ENCODE measurements around the gene TIPARP.

TIPARP gene

GRCh38 chr3:156674046-156674910 lies at the start of gene TIPARP:
TSS of gene TIPARP (plus strand) at chr3:156674590. CDS start at chr3:156677698, 3,108 bp downstream.
- in situ Hi-C loops (cut with HindIII; ENCODE audit: low pct_ligation_motif_present, low sequenced_read_pairs), result no loop called here
- H3K27ac ChIP-seq, result peak within 1 kb of the TSS; percentile 91
- no peaks in the 10 kb centered on the region for H3K27me3 ChIP-seq (replicated peaks)
- DNase-seq, result peak; percentile 97
- H3K36me3 ChIP-seq (replicated peaks), result peaks cover 16% of the 10 kb centered on the region
- TF ChIP-seq CTCF (IDR thresholded peaks at IDR 0.05; ENCODE audit: low read depth, low read length, missing control alignments), result peak; percentile 59
- peak within 1 kb of the TSS; percentile 86 for H3K4me3 ChIP-seq (ENCODE audit: low read depth, low read length)

GRCh38 chr3:156626104-156626503 lies 48.3 kb upstream of the TIPARP start:
- in situ Hi-C loops (cut with HindIII; ENCODE audit: low pct_ligation_motif_present, low sequenced_read_pairs), result no loop called here

GRCh38 chr3:156627946-156628569 lies 46.3 kb upstream of the TIPARP start:
- no peaks in the 10 kb centered on the region for H3K36me3 ChIP-seq (replicated peaks)
- TF ChIP-seq CTCF (IDR thresholded peaks at IDR 0.05; ENCODE audit: low read depth, low read length, missing control alignments), result no peak
- in situ Hi-C loops (cut with HindIII; ENCODE audit: low pct_ligation_motif_present, low sequenced_read_pairs), result no loop called here

More at GRCh38 chr3:156626104-156626503, 48.3 kb upstream of the TIPARP start:
- Histone ChIP-seq H3K36me3 (replicated peaks) (no peaks in the 10 kb centered on the region), H3K4me3 (ENCODE audit: low read depth, low read length) (no peak overlapping the region), H3K27ac (no peak overlapping the region), H3K27me3 (replicated peaks) (no peaks in the 10 kb centered on the region)
- DNase-seq, result no peak
- TF ChIP-seq CTCF (IDR thresholded peaks at IDR 0.05; ENCODE audit: low read depth, low read length, missing control alignments), result no peak

GRCh38 chr3:156628836-156629618 lies 45.4 kb upstream of the TIPARP start:
- Histone ChIP-seq H3K4me3 (ENCODE audit: low read depth, low read length) (no peak overlapping the region), H3K27ac (no peak overlapping the region), H3K36me3 (replicated peaks) (no peaks in the 10 kb centered on the region), H3K27me3 (replicated peaks) (no peaks in the 10 kb centered on the region)
- no peak for TF ChIP-seq CTCF (IDR thresholded peaks at IDR 0.05; ENCODE audit: low read depth, low read length, missing control alignments)
- DNase-seq, result no peak
- in situ Hi-C loops (cut with HindIII; ENCODE audit: low pct_ligation_motif_present, low sequenced_read_pairs), result no loop called here

More at GRCh38 chr3:156627946-156628569, 46.3 kb upstream of the TIPARP start:
- Histone ChIP-seq H3K4me3 (ENCODE audit: low read depth, low read length) (no peak overlapping the region), H3K27ac (no peak overlapping the region), H3K27me3 (replicated peaks) (no peaks in the 10 kb centered on the region)
- no peak for DNase-seq

- Histone ChIP-seq H3K27me3 (replicated peaks) (no peaks in the 10 kb centered on the region), H3K27ac (no peak overlapping the region), H3K36me3 (replicated peaks) (no peaks in the 10 kb centered on the region), H3K4me3 (ENCODE audit: low read depth, low read length) (no peak overlapping the region)
- in situ Hi-C loops (cut with HindIII; ENCODE audit: low pct_ligation_motif_present, low sequenced_read_pairs), result no loop called here
- no peak for TF ChIP-seq CTCF (IDR thresholded peaks at IDR 0.05; ENCODE audit: low read depth, low read length, missing control alignments)
- DNase-seq, result no peak
Measured at GRCh38 chr3:156630081-156630772, 44.2 kb upstream of the TIPARP start.

Measured in brain microvascular endothelial cell (primary cell).